Subcutaneous abdominal adipose tissue (tissue), 5 donors: Measurements from ENCODE around the gene RBMS1.

ENCODE experiments used
- H3K27ac ChIP-seq: one replicate; pipeline ENCODE4 v1.7.0; 2013; ENCODE audit warnings: low read depth, mild to moderate bottlenecking, inconsistent platforms, low read length, moderate library complexity
- H3K27me3 ChIP-seq, 5 donors: one replicate each; pipeline ENCODE4 v1.7.0; 2013; ENCODE audit warnings: low read length in 5 of 5, inconsistent platforms in 1 of 5; ENCODE audit not compliant: control insufficient read depth in 5 of 5, insufficient read depth in 4 of 5
- H3K36me3 ChIP-seq, 5 donors: one replicate each; pipeline ENCODE4 v1.7.0; 2013; ENCODE audit warnings: low read length in 5 of 5; ENCODE audit not compliant: control insufficient read depth in 5 of 5, insufficient read depth in 5 of 5
- H3K4me1 ChIP-seq, 5 donors: one replicate each; pipeline ENCODE4 v1.7.0; 2013; ENCODE audit warnings: low read length in 5 of 5, mild to moderate bottlenecking in 3 of 5, moderate library complexity in 1 of 5; ENCODE audit not compliant: control insufficient read depth in 5 of 5, insufficient read depth in 5 of 5
- H3K4me3 ChIP-seq, 5 donors: one replicate each; pipeline ENCODE4 v1.7.0; 2013; ENCODE audit warnings: low read length in 5 of 5, low read depth in 1 of 5
- H3K9ac ChIP-seq, 5 donors: one replicate each; pipeline ENCODE4 v1.7.0; 2013; ENCODE audit warnings: low read length in 5 of 5, mild to moderate bottlenecking in 4 of 5, moderate library complexity in 3 of 5
- H3K9me3 ChIP-seq, 5 donors: one replicate each; pipeline ENCODE4 v1.7.0; 2013; ENCODE audit warnings: low read length in 5 of 5; ENCODE audit not compliant: control insufficient read depth in 5 of 5
- donor health status: healthy.
- donor health status: healthy.
- donor health status: healthy.
- donor health status: healthy.
- donor health status: healthy.

RBMS1 gene

GRCh38 chr2:160270571-160271113 is 223.0 kb downstream of the RBMS1 start:
- H3K4me1 ChIP-seq, result peaks cover 0 to 32% (median 31%) of the 10 kb centered on the region in 5 donors
- peak overlapping the region; percentile 65 to 76 (median 76) for H3K4me3 ChIP-seq
- peak overlapping the region; percentile 78 to 92 (median 87) for H3K9ac ChIP-seq

GRCh38 chr2:160269803-160270570 is 223.6 kb downstream of the RBMS1 start:
- no peaks in the 10 kb centered on the region for H3K9me3 ChIP-seq
- H3K4me1 ChIP-seq, result peaks cover 0 to 32% (median 31%) of the 10 kb centered on the region in 5 donors
- peaks cover 10 to 25% (median 13%) of the 10 kb centered on the region in 5 donors for H3K36me3 ChIP-seq
- H3K27ac ChIP-seq, result peak overlapping the region; percentile 99
- H3K9ac ChIP-seq, result peak overlapping the region; percentile 78 to 92 (median 87)
- no peaks in the 10 kb centered on the region for H3K27me3 ChIP-seq
- H3K4me3 ChIP-seq, result peak overlapping the region; percentile 65 to 76 (median 76)

More at GRCh38 chr2:160270571-160271113, 223.0 kb downstream of the RBMS1 start:
- Histone ChIP-seq H3K9me3 (no peaks in the 10 kb centered on the region), H3K27ac (peak overlapping the region; percentile 99), H3K27me3 (no peaks in the 10 kb centered on the region), H3K36me3 (peaks cover 15 to 32% (median 18%) of the 10 kb centered on the region in 5 donors)

GRCh38 chr2:160269365-160269764 is 224.2 kb downstream of the RBMS1 start:
- H3K4me1 ChIP-seq, result peaks cover 0 to 32% (median 31%) of the 10 kb centered on the region in 5 donors
- peak overlapping the region; percentile 99 for H3K27ac ChIP-seq

GRCh38 chr2:160268151-160268781 is 225.3 kb downstream of the RBMS1 start:
- peaks cover 0 to 32% (median 31%) of the 10 kb centered on the region in 5 donors for H3K4me1 ChIP-seq
- H3K9me3 ChIP-seq, result no peaks in the 10 kb centered on the region
- peaks cover 4 to 11% (median 10%) of the 10 kb centered on the region in 5 donors for H3K36me3 ChIP-seq
- H3K9ac ChIP-seq, result peak overlapping the region in 2 of 5 donors; percentile 25 to 85
- H3K27ac ChIP-seq, result peak overlapping the region; percentile 99
- H3K27me3 ChIP-seq, result no peaks in the 10 kb centered on the region
- H3K4me3 ChIP-seq, result no peak overlapping the region

More at GRCh38 chr2:160269365-160269764, 224.2 kb downstream of the RBMS1 start:
- peak overlapping the region; percentile 65 to 76 (median 73) for H3K4me3 ChIP-seq
- peaks cover 6 to 20% (median 10%) of the 10 kb centered on the region in 5 donors for H3K36me3 ChIP-seq
- no peaks in the 10 kb centered on the region for H3K27me3 ChIP-seq
- H3K9ac ChIP-seq, result peak overlapping the region in 4 of 5 donors; percentile 78 to 92 (median 86)
- no peaks in the 10 kb centered on the region for H3K9me3 ChIP-seq

- Histone ChIP-seq H3K27ac (peak overlapping the region; percentile 99), H3K27me3 (no peaks in the 10 kb centered on the region), H3K9ac (no peak overlapping the region), H3K4me3 (no peak overlapping the region), H3K9me3 (no peaks in the 10 kb centered on the region), H3K4me1 (peaks cover 0 to 32% (median 31%) of the 10 kb centered on the region in 5 donors), H3K36me3 (peaks cover 0 to 6% (median 4%) of the 10 kb centered on the region in 5 donors)
Measured at GRCh38 chr2:160267692-160268091, 225.9 kb downstream of the RBMS1 start.

GRCh38 chr2:160267022-160267421 is 226.6 kb downstream of the RBMS1 start:
- Histone ChIP-seq H3K27me3 (no peaks in the 10 kb centered on the region), H3K27ac (no peak overlapping the region), H3K9me3 (no peaks in the 10 kb centered on the region), H3K4me1 (peaks cover 0 to 32% (median 31%) of the 10 kb centered on the region in 5 donors), H3K4me3 (no peak overlapping the region), H3K36me3 (peaks cover 0 to 5% (median 3%) of the 10 kb centered on the region in 5 donors), H3K9ac (no peak overlapping the region)

GRCh38 chr2:160266037-160266551 is 227.5 kb downstream of the RBMS1 start:
- Histone ChIP-seq H3K27ac (no peak overlapping the region), H3K9me3 (no peaks in the 10 kb centered on the region), H3K27me3 (no peaks in the 10 kb centered on the region), H3K36me3 (no peaks in the 10 kb centered on the region), H3K4me1 (peaks cover 0 to 33% (median 26%) of the 10 kb centered on the region in 5 donors), H3K4me3 (no peak overlapping the region), H3K9ac (no peak overlapping the region)

- H3K4me3 ChIP-seq, result no peak overlapping the region
- H3K27ac ChIP-seq, result no peak overlapping the region
- H3K9me3 ChIP-seq, result no peaks in the 10 kb centered on the region
- no peaks in the 10 kb centered on the region for H3K36me3 ChIP-seq
- H3K27me3 ChIP-seq, result no peaks in the 10 kb centered on the region
- no peak overlapping the region for H3K9ac ChIP-seq
- peaks cover 0 to 19% (median 15%) of the 10 kb centered on the region in 5 donors for H3K4me1 ChIP-seq
Measured at GRCh38 chr2:160264308-160264707, 229.3 kb downstream of the RBMS1 start.

- H3K27ac ChIP-seq, result no peak overlapping the region
- no peak overlapping the region for H3K9ac ChIP-seq
- no peaks in the 10 kb centered on the region for H3K36me3 ChIP-seq
- peaks cover 0 to 6% (median 0%) of the 10 kb centered on the region in 5 donors for H3K4me1 ChIP-seq
- no peak overlapping the region for H3K4me3 ChIP-seq
- H3K9me3 ChIP-seq, result no peaks in the 10 kb centered on the region
- no peaks in the 10 kb centered on the region for H3K27me3 ChIP-seq
Measured at GRCh38 chr2:160261732-160262131, 231.9 kb downstream of the RBMS1 start.
